Smooth muscle cell (in vitro differentiated cells): ENCODE results near the gene IL9R. TPM values are rescaled to one million over a fixed set of nuclear protein-coding genes. Genes with fewer than 3 reads are reported as not detected.

Source experiments
- DNase-seq: peaks from one replicate; lab custom pipeline; 2025; ENCODE audit not compliant: unreplicated experiment; lab: John Stamatoyannopoulos, UW
- H2AFZ ChIP-seq: fragments of 200-600 bp; sonication (generic); 2 replicates; pipeline ENCODE4 v1.6.0; 2016; ENCODE audit warnings: antibody characterized with exemption, low read depth, mild to moderate bottlenecking
- H3F3A ChIP-seq: fragments of 200-600 bp; sonication (generic); 2 replicates; pipeline ENCODE4 v1.6.0; 2017; ENCODE audit warnings: antibody characterized with exemption, low read depth
- H3K27ac ChIP-seq: fragments of 200-600 bp; sonication (generic); 2 replicates; pipeline ENCODE4 v1.5.1; 2016; ENCODE audit warnings: low read depth, mild to moderate bottlenecking
- H3K27me3 ChIP-seq: fragments of 200-600 bp; sonication (generic); 2 replicates; pipeline ENCODE4 v1.6.1; 2016; ENCODE audit warnings: low read depth, mild to moderate bottlenecking
- H3K36me3 ChIP-seq: fragments of 200-600 bp; sonication (generic); 2 replicates; pipeline ENCODE4 v1.5.1; 2016; ENCODE audit warnings: low read depth
- H3K4me1 ChIP-seq: fragments of 200-600 bp; sonication (generic); 2 replicates; pipeline ENCODE4 v1.5.1; 2016; ENCODE audit warnings: low read depth
- H3K4me2 ChIP-seq: fragments of 200-600 bp; sonication (generic); 2 replicates; pipeline ENCODE4 v1.6.0; 2016; ENCODE audit warnings: mild to moderate bottlenecking
- H3K4me3 ChIP-seq: fragments of 200-600 bp; sonication (generic); 2 replicates; pipeline ENCODE4 v1.5.1; 2016; ENCODE audit warnings: mild to moderate bottlenecking
- H3K79me2 ChIP-seq: fragments of 200-600 bp; sonication (generic); 2 replicates; pipeline ENCODE4 v1.6.0; 2016; ENCODE audit warnings: low read depth, mild to moderate bottlenecking
- H3K9ac ChIP-seq: fragments of 200-600 bp; sonication (generic); 2 replicates; pipeline ENCODE4 v1.6.0; 2016; ENCODE audit warnings: low read depth
- H3K9me3 ChIP-seq: fragments of 200-600 bp; sonication (generic); replicated peaks from 2 replicates; pipeline ENCODE4 v1.5.1; 2016; ENCODE audit warnings: low read depth
- H4K20me1 ChIP-seq: fragments of 200-600 bp; sonication (generic); 2 replicates; pipeline ENCODE4 v1.6.0; 2016; ENCODE audit warnings: low read depth
- WGBS: methylation state at CpG from one replicate; pipeline ENCODE4 v1.1.7; 2016; ENCODE audit warnings: low lambda C conversion rate; 5-methylcytosine and 5-hydroxymethylcytosine counted together
- polyA plus RNA-seq: library from polyadenylated mRNA; unstranded; fragments of >200 nt; fragmentation: Nextera tagmentation; extraction: Ambion mirVana; gene quantifications from 2 replicates; pipeline ENCODE4 v1.2.1, GENCODE V29; 2016
- total RNA-seq: library from RNA; depleted of rRNA; stranded (reverse); fragments of >200 nt; gene quantifications from 2 replicates; pipeline ENCODE4 v1.2.3, GENCODE V29; 2014
- TF ChIP-seq, protein P1 (sequence below): fragments of 200-600 bp; sonication (generic); IDR thresholded peaks from 2 replicates; pipeline ENCODE4 v1.5.1; 2017; ENCODE audit warnings: borderline replicate concordance, mild to moderate bottlenecking, antibody characterized with exemption; ENCODE audit not compliant: insufficient read depth, poor library complexity, severe bottlenecking

Gene IL9R
- 0.09 and 0.13 TPM in 2 replicates for total RNA-seq
- 0.37 TPM in 1 of 2 replicates, not detected in the other for polyA plus RNA-seq

- Histone ChIP-seq H3K4me2 (no peak within 1 kb of the TSS), H2AFZ (no peak within 1 kb of the TSS), H3K36me3 (no peaks in the 10 kb centered on the region), H3K4me1 (no peaks in the 10 kb centered on the region), H3F3A (no peaks in the 10 kb centered on the region), H3K9ac (no peak within 1 kb of the TSS), H3K79me2 (no peaks in the 10 kb centered on the region), H3K9me3 (no peaks in the 10 kb centered on the region), H3K27me3 (no peaks in the 10 kb centered on the region), H3K27ac (no peak within 1 kb of the TSS), H4K20me1 (no peaks in the 10 kb centered on the region), H3K4me3 (no peak within 1 kb of the TSS)
- 50% methylated on average over 5 of the region's 5 CpGs for WGBS
- DNase-seq: no peak
- TF ChIP-seq, protein P1, sequence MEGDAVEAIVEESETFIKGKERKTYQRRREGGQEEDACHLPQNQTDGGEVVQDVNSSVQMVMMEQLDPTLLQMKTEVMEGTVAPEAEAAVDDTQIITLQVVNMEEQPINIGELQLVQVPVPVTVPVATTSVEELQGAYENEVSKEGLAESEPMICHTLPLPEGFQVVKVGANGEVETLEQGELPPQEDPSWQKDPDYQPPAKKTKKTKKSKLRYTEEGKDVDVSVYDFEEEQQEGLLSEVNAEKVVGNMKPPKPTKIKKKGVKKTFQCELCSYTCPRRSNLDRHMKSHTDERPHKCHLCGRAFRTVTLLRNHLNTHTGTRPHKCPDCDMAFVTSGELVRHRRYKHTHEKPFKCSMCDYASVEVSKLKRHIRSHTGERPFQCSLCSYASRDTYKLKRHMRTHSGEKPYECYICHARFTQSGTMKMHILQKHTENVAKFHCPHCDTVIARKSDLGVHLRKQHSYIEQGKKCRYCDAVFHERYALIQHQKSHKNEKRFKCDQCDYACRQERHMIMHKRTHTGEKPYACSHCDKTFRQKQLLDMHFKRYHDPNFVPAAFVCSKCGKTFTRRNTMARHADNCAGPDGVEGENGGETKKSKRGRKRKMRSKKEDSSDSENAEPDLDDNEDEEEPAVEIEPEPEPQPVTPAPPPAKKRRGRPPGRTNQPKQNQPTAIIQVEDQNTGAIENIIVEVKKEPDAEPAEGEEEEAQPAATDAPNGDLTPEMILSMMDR: no peak
These were observed at the start of gene IL9R for GRCh38 chrX:155997436-155997835. TSS of gene IL9R (plus strand) at chrX:155997696. CDS start at chrX:155997760, 64 bp downstream.

GRCh38 chrX:155949098-155949497 lies 48.4 kb upstream of the IL9R start:
- Histone ChIP-seq H3K4me2 (no peak overlapping the region), H3K4me1 (no peaks in the 10 kb centered on the region), H3K9me3 (peaks cover 3% of the 10 kb centered on the region), H3F3A (no peaks in the 10 kb centered on the region), H3K27me3 (no peaks in the 10 kb centered on the region), H4K20me1 (no peaks in the 10 kb centered on the region), H3K79me2 (no peaks in the 10 kb centered on the region), H3K4me3 (no peak overlapping the region), H3K27ac (no peak overlapping the region), H3K36me3 (no peaks in the 10 kb centered on the region), H2AFZ (no peak overlapping the region), H3K9ac (no peak overlapping the region)
- no peak for DNase-seq
- WGBS: 42% methylated on average over 2 of the region's 2 CpGs
- TF ChIP-seq, protein P1: no peak

- peaks cover 3% of the 10 kb centered on the region for H3K9me3 ChIP-seq
- no peaks in the 10 kb centered on the region for H3K36me3 ChIP-seq
- H3K79me2 ChIP-seq: no peaks in the 10 kb centered on the region
- WGBS: 73% methylated on average over 3 of the region's 3 CpGs
- H3K9ac ChIP-seq: no peak overlapping the region
- H3K4me2 ChIP-seq: no peak overlapping the region
- TF ChIP-seq, protein P1: no peak
- no peaks in the 10 kb centered on the region for H3K4me1 ChIP-seq
- no peak overlapping the region for H2AFZ ChIP-seq
- no peaks in the 10 kb centered on the region for H4K20me1 ChIP-seq
- H3K27ac ChIP-seq: no peak overlapping the region
- H3K27me3 ChIP-seq: no peaks in the 10 kb centered on the region
- DNase-seq: no peak
- no peaks in the 10 kb centered on the region for H3F3A ChIP-seq
- H3K4me3 ChIP-seq: no peak overlapping the region
These were observed 46.2 kb upstream of the IL9R start for GRCh38 chrX:155951237-155951789.

GRCh38 chrX:155953055-155953454 lies 44.4 kb upstream of the IL9R start:
- Histone ChIP-seq H3K4me3 (no peak overlapping the region), H3K79me2 (no peaks in the 10 kb centered on the region), H4K20me1 (no peaks in the 10 kb centered on the region), H3K4me2 (no peak overlapping the region), H3K27ac (no peak overlapping the region), H2AFZ (no peak overlapping the region), H3K9me3 (peaks cover 3% of the 10 kb centered on the region), H3F3A (no peaks in the 10 kb centered on the region), H3K27me3 (no peaks in the 10 kb centered on the region), H3K9ac (no peak overlapping the region), H3K36me3 (no peaks in the 10 kb centered on the region), H3K4me1 (no peaks in the 10 kb centered on the region)
- TF ChIP-seq, protein P1: no peak
- no peak for DNase-seq
- WGBS: 87% methylated on average over 3 of the region's 3 CpGs
